KMS-11 (cell line): ENCODE measurements around the gene RNPEP.
"Not testable (repeated sequence)": the region's sequence is repeated elsewhere in the genome, so short reads cannot be mapped to it uniquely, and the experiment has no call there.

ENCODE experiments used
- H2AFZ ChIP-seq: fragments of 200-600 bp; sonication (generic); 2 replicates; pipeline ENCODE4 v1.6.1; 2016; ENCODE audit warnings: antibody characterized with exemption, mixed run types, low read depth
- H3K27ac ChIP-seq: fragments of 200-600 bp; sonication (generic); 2 replicates; pipeline ENCODE4 v1.6.1; 2016; ENCODE audit warnings: mild to moderate bottlenecking, mixed run types
- H3K27me3 ChIP-seq: fragments of 200-600 bp; sonication (generic); 2 replicates; pipeline ENCODE4 v1.6.1; 2017; ENCODE audit warnings: mild to moderate bottlenecking, low read depth, mixed run types, moderate library complexity; ENCODE audit not compliant: insufficient read depth
- H3K36me3 ChIP-seq: fragments of 200-600 bp; sonication (generic); 2 replicates; pipeline ENCODE4 v1.6.1; 2017; ENCODE audit warnings: mild to moderate bottlenecking, mixed run types; ENCODE audit not compliant: insufficient read depth
- H3K4me1 ChIP-seq: fragments of 200-600 bp; sonication (generic); 2 replicates; pipeline ENCODE4 v1.6.1; 2016; ENCODE audit warnings: mild to moderate bottlenecking, low read depth, mixed run types; ENCODE audit not compliant: poor library complexity, severe bottlenecking
- H3K4me2 ChIP-seq: fragments of 200-600 bp; sonication (generic); 2 replicates; pipeline ENCODE4 v1.7.0; 2016; ENCODE audit warnings: mild to moderate bottlenecking, mixed run types
- H3K4me3 ChIP-seq: fragments of 200-600 bp; sonication (generic); IDR thresholded peaks from 2 replicates; pipeline ENCODE4 v1.6.1; 2017; ENCODE audit warnings: low read depth, low read length, mixed read lengths; ENCODE audit not compliant: insufficient read depth
- H3K79me2 ChIP-seq: fragments of 200-600 bp; sonication (generic); 2 replicates; pipeline ENCODE4 v1.6.1; 2016; ENCODE audit warnings: low read depth, mixed run types; ENCODE audit not compliant: insufficient read depth
- H3K9ac ChIP-seq: fragments of 200-600 bp; sonication (generic); 2 replicates; pipeline ENCODE4 v1.6.1; 2016; ENCODE audit warnings: mild to moderate bottlenecking, mixed run types
- H4K20me1 ChIP-seq: fragments of 200-600 bp; sonication (generic); 2 replicates; pipeline ENCODE4 v1.6.1; 2016; ENCODE audit warnings: mild to moderate bottlenecking, mixed run types; ENCODE audit not compliant: insufficient read depth
- CTCF ChIP-seq: fragments of 200-600 bp; sonication (generic); conservative IDR thresholded peaks from 2 replicates; pipeline ENCODE4 v1.6.1; 2017; ENCODE audit warnings: low read depth, mild to moderate bottlenecking, antibody characterized with exemption, low read length, moderate library complexity, mixed read lengths

RNPEP gene

GRCh38 chr1:201954263-201955008 is 28.0 kb upstream of the RNPEP start:
- no peak for TF ChIP-seq CTCF
- Histone ChIP-seq H3K27me3 (no peaks in the 10 kb centered on the region), H3K4me1 (peaks cover 19% of the 10 kb centered on the region), H3K4me2 (peak overlapping the region; percentile 92), H3K27ac (peak overlapping the region; percentile 65), H3K79me2 (peaks cover 46% of the 10 kb centered on the region), H3K4me3 (no peak overlapping the region), H3K36me3 (peaks cover 10% of the 10 kb centered on the region), H2AFZ (peak overlapping the region; percentile 89), H4K20me1 (no peaks in the 10 kb centered on the region), H3K9ac (peak overlapping the region; percentile 92)

GRCh38 chr1:201955009-201955728 is 27.3 kb upstream of the RNPEP start, which contains the start of gene TIMM17A:
Gene TIMM17A (plus strand): TSS chr1:201955503. CDS start chr1:201955527, 24 bp downstream.
- Histone ChIP-seq H2AFZ (peak within 1 kb of the TSS; percentile 89), H3K4me3 (peak within 1 kb of the TSS; percentile 97), H3K9ac (peak within 1 kb of the TSS; percentile 92), H3K27ac (peak within 1 kb of the TSS; percentile 65), H3K4me1 (peaks cover 19% of the 10 kb centered on the region), H3K79me2 (peaks cover 48% of the 10 kb centered on the region), H3K36me3 (peaks cover 10% of the 10 kb centered on the region), H4K20me1 (no peaks in the 10 kb centered on the region), H3K4me2 (peak within 1 kb of the TSS; percentile 92), H3K27me3 (no peaks in the 10 kb centered on the region)
- TF ChIP-seq CTCF: no peak

GRCh38 chr1:201955729-201956143 is 26.7 kb upstream of the RNPEP start:
- Histone ChIP-seq H2AFZ (peak overlapping the region; percentile 89), H3K79me2 (peaks cover 51% of the 10 kb centered on the region), H4K20me1 (no peaks in the 10 kb centered on the region), H3K4me1 (peaks cover 19% of the 10 kb centered on the region), H3K4me2 (peak overlapping the region; percentile 92), H3K27ac (peak overlapping the region; percentile 65), H3K4me3 (peak overlapping the region; percentile 97), H3K36me3 (peaks cover 10% of the 10 kb centered on the region), H3K9ac (peak overlapping the region; percentile 92), H3K27me3 (no peaks in the 10 kb centered on the region)
- TF ChIP-seq CTCF: no peak

GRCh38 chr1:201958348-201958747 is 24.1 kb upstream of the RNPEP start:
- no peak overlapping the region for H2AFZ ChIP-seq
- peaks cover 17% of the 10 kb centered on the region for H3K36me3 ChIP-seq
- H3K9ac ChIP-seq: no peak overlapping the region

GRCh38 chr1:201962382-201962781 is 20.1 kb upstream of the RNPEP start:
- not testable (repeated sequence) for H3K9ac ChIP-seq, H3K4me3 ChIP-seq, H3K4me1 ChIP-seq, H3K27ac ChIP-seq, H3K4me2 ChIP-seq, H2AFZ ChIP-seq, H4K20me1 ChIP-seq, H3K27me3 ChIP-seq
- Histone ChIP-seq H3K79me2 (peaks cover 32% of the 10 kb centered on the region), H3K36me3 (peaks cover 33% of the 10 kb centered on the region)

More at GRCh38 chr1:201958348-201958747, 24.1 kb upstream of the RNPEP start:
- Histone ChIP-seq H3K27ac (no peak overlapping the region), H3K4me1 (peaks cover 19% of the 10 kb centered on the region), H3K27me3 (no peaks in the 10 kb centered on the region), H3K4me2 (no peak overlapping the region), H4K20me1 (no peaks in the 10 kb centered on the region), H3K4me3 (no peak overlapping the region), H3K79me2 (peaks cover 57% of the 10 kb centered on the region)
- TF ChIP-seq CTCF: no peak
